GM12872 (cell line): ENCODE results near the gene MRPS2.

Experiments used
- CTCF ChIP-seq: IDR thresholded peaks from 3 replicates; pipeline ENCODE4 v1.5.1; 2011; ENCODE audit warnings: low read depth, mild to moderate bottlenecking, low read length, moderate library complexity; ENCODE audit not compliant: insufficient read depth

Gene MRPS2

GRCh38 chr9:135464181-135464580 lies 36.3 kb upstream of the MRPS2 start:
- no peak for TF ChIP-seq CTCF

GRCh38 chr9:135468854-135469521 lies 31.5 kb upstream of the MRPS2 start:
- no peak for TF ChIP-seq CTCF

- no peak for TF ChIP-seq CTCF
These were observed 28.5 kb upstream of the MRPS2 start for GRCh38 chr9:135471791-135472640.

GRCh38 chr9:135473972-135474543 lies 26.4 kb upstream of the MRPS2 start:
- TF ChIP-seq CTCF, result no peak

- peak; percentile 38; the same call in 2 of the 3 replicates for TF ChIP-seq CTCF
These were observed 25.6 kb upstream of the MRPS2 start for GRCh38 chr9:135474915-135475314.

GRCh38 chr9:135476561-135477355 lies 23.7 kb upstream of the MRPS2 start:
- TF ChIP-seq CTCF, result no peak

GRCh38 chr9:135478191-135478590 lies 22.3 kb upstream of the MRPS2 start:
- TF ChIP-seq CTCF, result no peak
